Stimulated activated CD4-positive, alpha-beta T cell treated with anti-CD3 and anti-CD28 coated beads, Interleukin-1b, Interleukin-23, amount 100 ng/mL, for 4 hours (primary cell): ENCODE measurements around the gene ZNF791.
"Not testable (repeated sequence)": the region's sequence is repeated elsewhere in the genome, so short reads cannot be mapped to it uniquely, and the experiment has no call there.

Source experiments
- DNase-seq, 2 donors: peaks; one replicate each; pipeline ENCODE4 v3.0.0-alpha.2; 2020; ENCODE audit warnings: low read depth in 2 of 2

ZNF791 gene

GRCh38 chr19:12610540-12611360 lies at the start of gene ZNF791, which contains the start of gene ZNF490:
Gene ZNF791, plus strand, starts transcription at chr19:12610920. Its CDS starts 160 bp downstream, at chr19:12611080.
Gene ZNF490, minus strand, starts transcription at chr19:12610813. Its CDS starts 133 bp downstream, at chr19:12610680.
- DNase-seq = peak; percentile 90 to 92

GRCh38 chr19:12564016-12564664 lies 46.6 kb upstream of the ZNF791 start:
- peak; percentile 93 for DNase-seq

- not testable (repeated sequence) for DNase-seq
Measured at GRCh38 chr19:12566380-12566779, 44.3 kb upstream of the ZNF791 start.

- DNase-seq = no peak
Measured at GRCh38 chr19:12567951-12568350, 42.8 kb upstream of the ZNF791 start.

- no peak for DNase-seq
Measured at GRCh38 chr19:12574036-12574435, 36.7 kb upstream of the ZNF791 start.

- no peak for DNase-seq
Measured at GRCh38 chr19:12578641-12579040, 32.1 kb upstream of the ZNF791 start.

- no peak for DNase-seq
Measured at GRCh38 chr19:12580180-12580694, 30.5 kb upstream of the ZNF791 start.

- DNase-seq = no peak
Measured at GRCh38 chr19:12581100-12581499, 29.6 kb upstream of the ZNF791 start.

- DNase-seq = no peak
Measured at GRCh38 chr19:12596485-12596884, 14.2 kb upstream of the ZNF791 start.

GRCh38 chr19:12596927-12597548 lies 13.7 kb upstream of the ZNF791 start:
- DNase-seq = no peak

- no peak for DNase-seq
Measured at GRCh38 chr19:12597594-12597993, 13.1 kb upstream of the ZNF791 start.

- no peak for DNase-seq
Measured at GRCh38 chr19:12603714-12604113, 7.0 kb upstream of the ZNF791 start.

- no peak for DNase-seq
Measured at GRCh38 chr19:12606796-12607195, 3.9 kb upstream of the ZNF791 start.

- no peak for DNase-seq
Measured at GRCh38 chr19:12607631-12608030, 3.1 kb upstream of the ZNF791 start.

- no peak for DNase-seq
Measured at GRCh38 chr19:12611361-12611699, 610 bp downstream of the ZNF791 start.

- DNase-seq = no peak
Measured at GRCh38 chr19:12617646-12618045, 6.9 kb downstream of the ZNF791 start.

- DNase-seq = not testable (repeated sequence)
Measured at GRCh38 chr19:12621253-12622024, 10.7 kb downstream of the ZNF791 start.

- DNase-seq = no peak
Measured at GRCh38 chr19:12623361-12624031, 12.8 kb downstream of the ZNF791 start.

- DNase-seq = no peak
Measured at GRCh38 chr19:12626958-12627357, 16.2 kb downstream of the ZNF791 start.

GRCh38 chr19:12628040-12629022 lies 17.6 kb downstream of the ZNF791 start:
- no peak for DNase-seq
